Kidney tubule cell (primary cell): ENCODE results near the gene NEUROG2.
"Not testable (repeated sequence)": the region's sequence is repeated elsewhere in the genome, so short reads cannot be mapped to it uniquely, and the experiment has no call there.

Source experiments
- DNase-seq: peaks from one replicate; pipeline ENCODE4 v3.0.0-alpha.2; 2018; ENCODE audit warnings: low spot score

NEUROG2 gene

DNA sequence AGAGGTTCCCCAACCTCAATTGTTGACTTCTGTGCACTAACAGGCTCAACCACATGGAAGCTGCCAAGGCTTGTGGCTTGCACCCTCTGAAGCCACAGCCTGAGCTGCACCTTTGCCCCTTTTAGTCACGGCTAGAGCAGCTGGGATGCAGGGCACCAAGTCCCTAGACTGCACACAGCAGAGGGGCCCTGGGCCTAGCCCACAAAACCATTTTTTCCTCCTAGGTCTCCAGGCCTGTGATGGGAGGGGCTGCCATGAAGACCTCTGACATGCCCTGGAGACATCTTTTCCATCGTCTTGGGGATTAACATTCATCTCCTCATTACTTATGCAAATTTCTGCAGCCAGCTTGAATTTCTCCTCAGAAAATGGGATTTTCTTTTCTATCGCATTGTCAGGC is 25.2 kb downstream of the NEUROG2 start:
- DNase-seq, result not testable (repeated sequence)

DNA sequence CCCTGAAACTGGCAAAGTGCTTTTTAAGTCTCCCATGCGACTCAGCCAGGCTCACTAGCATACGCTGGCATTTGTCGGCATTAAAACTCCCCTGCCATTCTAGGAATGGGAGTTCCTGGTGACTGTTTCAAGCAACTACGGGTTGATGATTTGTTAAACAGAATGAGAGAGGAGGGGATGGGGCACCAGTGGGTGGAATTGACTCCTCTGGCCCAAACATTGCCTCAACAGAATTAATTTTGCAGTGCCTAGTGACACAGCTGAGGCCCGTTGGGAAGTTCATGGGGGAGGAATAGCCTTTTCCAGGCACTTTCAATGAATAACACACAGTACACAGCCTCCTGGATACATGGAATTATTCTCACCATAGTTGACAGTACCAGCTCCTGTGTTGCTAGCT is 30.1 kb downstream of the NEUROG2 start:
- peak; percentile 23 for DNase-seq

DNA sequence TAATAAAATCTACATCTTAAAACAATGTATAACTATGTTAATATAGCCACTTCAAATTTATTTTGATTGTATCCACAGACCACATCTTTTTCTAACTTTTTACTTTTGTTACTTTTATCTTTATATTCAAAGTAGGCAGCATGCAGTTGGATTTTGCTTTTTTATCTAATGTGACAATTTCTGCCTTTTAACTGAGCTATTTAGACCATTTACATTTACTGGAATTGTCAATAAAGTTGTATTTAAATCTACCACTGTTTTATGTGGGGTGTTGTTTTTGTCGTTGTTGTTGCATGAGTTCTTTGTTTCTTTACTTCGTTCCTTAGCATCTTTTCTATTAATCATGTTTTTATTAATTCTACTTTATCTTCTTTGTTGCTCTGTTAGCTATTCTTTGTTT is 42.0 kb downstream of the NEUROG2 start:
- DNase-seq, result no peak

DNA sequence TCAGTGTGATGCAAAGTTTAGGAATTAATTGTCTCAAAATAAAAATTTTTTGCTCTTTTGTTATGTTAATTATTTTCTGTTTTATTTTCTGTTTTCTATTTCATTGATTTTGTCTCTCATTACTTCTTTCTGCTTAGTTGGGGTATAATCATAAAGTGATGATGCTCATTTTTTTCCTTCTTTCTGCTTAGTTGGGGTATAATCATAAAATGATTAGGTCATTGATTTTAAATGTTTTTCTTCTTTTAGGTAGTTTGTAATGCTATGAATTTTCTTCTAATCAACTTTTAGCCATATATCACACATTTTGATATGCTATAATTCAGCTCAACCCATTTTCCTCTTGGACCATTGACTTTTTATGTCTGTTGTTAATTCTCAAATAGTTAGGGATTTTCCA is 43.7 kb downstream of the NEUROG2 start:
- DNase-seq, result no peak
